MM.1S (cell line): ENCODE measurements around the gene BCAT1.

ENCODE experiments used
- DNase-seq: peaks from one replicate; pipeline ENCODE4 v3.0.0-alpha.2; 2015
- H2AFZ ChIP-seq: fragments of 300-600 bp; sonication (generic); 2 replicates; pipeline ENCODE4 v1.6.0; 2016; ENCODE audit warnings: antibody characterized with exemption, low read length
- H3F3A ChIP-seq: fragments of 300-600 bp; sonication (generic); 2 replicates; pipeline ENCODE4 v1.6.1; 2016; ENCODE audit warnings: mild to moderate bottlenecking, antibody characterized with exemption, low read length, moderate library complexity, mixed read lengths; ENCODE audit not compliant: insufficient read depth
- H3K27ac ChIP-seq: fragments of 300-600 bp; sonication (generic); 2 replicates; pipeline ENCODE4 v1.5.1; 2016; ENCODE audit warnings: mild to moderate bottlenecking, low read length
- H3K27me3 ChIP-seq: fragments of 300-600 bp; sonication (generic); replicated peaks from 2 replicates; pipeline ENCODE4 v1.6.0; 2016; ENCODE audit warnings: low read length; ENCODE audit not compliant: insufficient read depth
- H3K36me3 ChIP-seq: fragments of 300-600 bp; sonication (generic); replicated peaks from 2 replicates; pipeline ENCODE4 v1.6.1; 2016; ENCODE audit warnings: mild to moderate bottlenecking, low read length, mixed read lengths; ENCODE audit not compliant: insufficient read depth
- H3K4me1 ChIP-seq: fragments of 300-600 bp; sonication (generic); 2 replicates; pipeline ENCODE4 v1.6.1; 2016; ENCODE audit warnings: low read length, mixed read lengths
- H3K4me2 ChIP-seq: fragments of 300-600 bp; sonication (generic); 2 replicates; pipeline ENCODE4 v1.6.0; 2016; ENCODE audit warnings: low read depth, low read length
- H3K4me3 ChIP-seq: fragments of 300-600 bp; sonication (generic); 2 replicates; pipeline ENCODE4 v1.5.1; 2016; ENCODE audit warnings: low read length, mixed read lengths
- H3K79me2 ChIP-seq: fragments of 300-600 bp; sonication (generic); 2 replicates; pipeline ENCODE4 v1.6.1; 2016; ENCODE audit warnings: mixed run types, low read length, mixed read lengths
- H3K9ac ChIP-seq: fragments of 300-600 bp; sonication (generic); 2 replicates; pipeline ENCODE4 v1.6.1; 2016; ENCODE audit warnings: low read length, mixed read lengths
- H3K9me2 ChIP-seq: fragments of 300-600 bp; sonication (generic); replicated peaks from 2 replicates; pipeline ENCODE4 v1.6.1; 2016; ENCODE audit warnings: mild to moderate bottlenecking, low read length, mixed read lengths; ENCODE audit not compliant: insufficient read depth
- H3K9me3 ChIP-seq: fragments of 300-600 bp; sonication (generic); replicated peaks from 2 replicates; pipeline ENCODE4 v1.6.1; 2016; ENCODE audit warnings: mild to moderate bottlenecking, low read length, mixed read lengths; ENCODE audit not compliant: insufficient read depth
- H4K20me1 ChIP-seq: fragments of 300-600 bp; sonication (generic); 2 replicates; pipeline ENCODE4 v1.6.1; 2016; ENCODE audit warnings: mild to moderate bottlenecking, low read length, moderate library complexity, mixed read lengths; ENCODE audit not compliant: insufficient read depth
- CTCF ChIP-seq: fragments of 300-600 bp; sonication (generic); IDR thresholded peaks from 2 replicates; pipeline ENCODE4 v1.5.1; 2016; ENCODE audit warnings: antibody characterized with exemption, low read length, mixed read lengths
- EZH2 ChIP-seq: fragments of 300-600 bp; sonication (generic); optimal IDR thresholded peaks from 2 replicates; pipeline ENCODE3; 2017; ENCODE audit warnings: low read depth, mild to moderate bottlenecking, antibody characterized with exemption, low read length, mixed read lengths
- EZH2phosphoT487 ChIP-seq: fragments of 300-600 bp; sonication (generic); IDR thresholded peaks from 2 replicates; pipeline ENCODE4 v1.6.1; 2018; ENCODE audit warnings: antibody characterized with exemption, low read length

Gene BCAT1

DNA sequence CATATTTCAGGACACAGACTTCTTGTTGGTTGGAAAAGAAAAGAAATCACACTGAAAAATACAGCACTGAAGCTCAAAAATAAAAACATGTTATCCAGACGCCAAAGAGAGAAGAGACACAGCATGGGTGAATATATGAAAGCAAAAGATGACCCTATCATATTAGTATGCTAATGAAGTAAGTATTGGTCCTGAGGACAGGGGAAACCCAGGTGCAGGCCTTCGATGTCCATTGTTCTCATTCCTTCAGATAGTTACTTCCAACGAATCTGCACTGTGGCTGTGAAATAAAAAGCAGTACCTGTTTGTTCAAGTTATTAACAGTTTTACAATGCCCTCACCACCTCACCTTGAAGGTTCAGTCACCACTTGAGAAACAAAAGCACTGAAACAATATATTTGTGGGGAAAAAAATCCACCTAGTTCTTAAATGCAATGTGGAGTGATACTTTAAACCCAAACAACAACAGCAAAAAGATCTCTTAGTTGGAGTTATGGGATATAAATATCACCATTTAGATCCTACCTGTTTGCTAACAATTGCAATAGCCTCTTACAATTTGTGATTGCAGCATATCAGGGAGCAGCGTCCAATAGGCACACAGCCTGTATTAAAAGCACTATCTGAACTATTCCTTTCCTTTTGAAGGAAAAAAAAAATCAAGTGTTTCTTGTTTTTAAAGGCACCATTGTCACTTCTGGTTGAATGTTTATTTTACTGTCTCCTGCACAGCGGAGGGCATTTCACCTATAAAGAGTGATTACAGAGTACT, 188.1 kb downstream of the BCAT1 start:
- no peak overlapping the region for H3K27ac ChIP-seq
- no peak overlapping the region for H3K4me2 ChIP-seq
- no peaks in the 10 kb centered on the region for H3K36me3 ChIP-seq
- no peaks in the 10 kb centered on the region for H3K9me3 ChIP-seq
- H3K9ac ChIP-seq, result no peak overlapping the region
- no peaks in the 10 kb centered on the region for H3K79me2 ChIP-seq
- no peaks in the 10 kb centered on the region for H3K27me3 ChIP-seq
- no peaks in the 10 kb centered on the region for H4K20me1 ChIP-seq
- TF ChIP-seq EZH2, result no peak
- TF ChIP-seq EZH2phosphoT487, result no peak
- no peak for TF ChIP-seq CTCF
- H3K9me2 ChIP-seq, result no peaks in the 10 kb centered on the region
- H3K4me1 ChIP-seq, result no peaks in the 10 kb centered on the region
- DNase-seq, result no peak
- H2AFZ ChIP-seq, result no peak overlapping the region
- H3K4me3 ChIP-seq, result no peak overlapping the region
- H3F3A ChIP-seq, result no peaks in the 10 kb centered on the region

- Histone ChIP-seq H3K4me2 (no peak overlapping the region), H3K4me1 (no peaks in the 10 kb centered on the region), H3K27ac (no peak overlapping the region), H3K4me3 (no peak overlapping the region), H4K20me1 (no peaks in the 10 kb centered on the region), H2AFZ (no peak overlapping the region), H3K9ac (no peak overlapping the region), H3F3A (no peaks in the 10 kb centered on the region), H3K9me3 (no peaks in the 10 kb centered on the region), H3K9me2 (no peaks in the 10 kb centered on the region), H3K27me3 (no peaks in the 10 kb centered on the region), H3K36me3 (no peaks in the 10 kb centered on the region), H3K79me2 (no peaks in the 10 kb centered on the region)
- DNase-seq, result no peak
- no peak for TF ChIP-seq EZH2
- no peak for TF ChIP-seq EZH2phosphoT487
- TF ChIP-seq CTCF, result no peak
These were observed 188.7 kb downstream of the BCAT1 start for GRCh38 chr12:24760162-24760561.
